CD4-positive, alpha-beta T cell treated with Interleukin-2 at 100 ng/mL for 4 hours (primary cell): ENCODE measurements around the gene CELF5.

Experiments used
- DNase-seq: peaks from one replicate; pipeline ENCODE4 v3.0.0-alpha.2; 2020; ENCODE audit warnings: low spot score

The CELF5 gene

DNA sequence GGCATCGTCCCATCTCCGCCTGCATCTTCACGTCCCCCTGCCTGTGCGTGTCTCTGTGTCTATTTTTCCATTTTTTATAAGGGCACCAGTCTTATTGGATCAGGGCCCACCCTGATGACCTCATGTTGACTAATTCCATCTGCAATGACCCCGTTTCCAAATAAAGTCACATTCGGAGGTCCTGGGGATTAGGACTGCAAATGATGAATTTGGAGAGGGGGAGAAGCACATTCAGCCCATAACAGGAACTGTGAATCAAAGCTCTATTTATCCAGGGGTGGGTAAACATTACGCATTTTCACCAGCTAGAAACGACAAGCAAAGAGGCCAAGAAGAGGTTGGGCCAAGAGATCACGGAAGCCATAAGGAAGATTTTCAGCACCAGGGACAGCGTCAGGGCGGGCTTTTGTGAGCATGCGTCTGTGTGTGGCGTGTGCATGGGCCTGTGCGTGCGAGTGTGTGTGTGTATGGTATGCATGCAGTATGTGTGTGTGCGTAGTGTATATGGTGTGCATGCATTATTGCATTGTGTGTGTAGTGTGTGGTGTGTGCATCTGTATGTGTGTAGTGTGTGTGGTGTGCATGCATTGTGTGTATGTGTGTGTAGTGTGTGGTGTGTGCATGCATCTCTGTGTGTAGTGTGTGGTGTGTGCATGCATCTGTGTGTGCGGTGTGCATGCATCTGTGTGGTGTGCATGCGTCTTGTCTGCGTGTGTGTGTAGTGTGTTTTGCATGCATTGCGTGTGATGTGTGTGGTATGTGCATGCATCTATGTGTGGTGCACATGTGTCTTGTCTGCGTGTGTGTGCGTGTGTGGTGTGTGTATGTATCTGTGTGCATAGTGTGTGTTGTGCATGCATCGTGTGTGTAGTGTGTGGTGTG is 19.6 kb downstream of the CELF5 start:
- DNase-seq = peak; percentile 34

DNA sequence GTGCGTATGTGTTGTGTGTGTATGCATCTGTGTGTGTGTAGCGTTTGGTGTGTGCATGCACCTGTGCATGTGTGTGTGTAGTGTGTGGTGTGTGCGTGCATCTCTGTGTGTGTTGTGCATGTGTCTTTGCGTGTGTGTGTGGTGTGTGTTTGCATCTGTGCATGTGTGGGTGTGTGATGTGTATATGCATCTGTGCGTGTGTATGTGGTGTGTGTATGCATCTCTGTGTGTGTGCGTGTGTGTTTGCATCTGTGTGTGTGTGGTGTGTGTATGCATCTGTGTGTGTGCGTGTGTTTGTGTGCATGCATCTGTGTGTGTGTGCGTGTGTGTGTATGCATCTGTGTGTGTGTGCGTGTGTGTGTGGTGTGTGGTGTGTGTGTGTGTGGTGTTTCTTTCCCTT is 20.6 kb downstream of the CELF5 start:
- no peak for DNase-seq

DNA sequence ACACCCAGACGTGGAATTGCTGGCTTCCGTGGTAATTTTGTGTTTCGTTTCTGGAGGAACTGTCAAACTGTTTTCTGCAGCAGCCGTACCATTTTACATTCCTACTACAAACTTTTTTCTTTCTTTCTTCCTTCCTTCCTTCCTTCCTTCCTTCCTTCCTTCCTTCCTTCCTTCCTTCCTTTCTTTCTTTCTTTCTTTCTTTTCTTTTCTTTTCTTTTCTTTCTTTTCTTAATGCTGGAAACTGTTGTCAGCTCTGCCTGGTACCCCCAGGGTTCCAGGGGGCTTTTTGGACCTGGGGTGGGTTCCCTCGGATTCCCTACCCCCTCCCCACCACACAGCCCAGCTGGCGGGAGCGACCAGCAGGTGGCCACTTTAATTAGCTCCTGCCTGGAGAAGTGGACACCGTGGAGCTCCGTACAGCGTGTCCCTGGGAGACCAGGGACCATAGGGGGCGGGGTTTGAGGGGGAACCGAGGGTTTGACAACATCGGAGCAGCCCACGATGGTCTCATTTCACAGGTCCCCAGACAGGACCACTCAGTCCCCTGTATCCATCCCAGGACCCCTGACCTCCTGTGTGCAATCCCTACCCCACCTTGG is 24.4 kb downstream of the CELF5 start:
- DNase-seq = no peak

DNA sequence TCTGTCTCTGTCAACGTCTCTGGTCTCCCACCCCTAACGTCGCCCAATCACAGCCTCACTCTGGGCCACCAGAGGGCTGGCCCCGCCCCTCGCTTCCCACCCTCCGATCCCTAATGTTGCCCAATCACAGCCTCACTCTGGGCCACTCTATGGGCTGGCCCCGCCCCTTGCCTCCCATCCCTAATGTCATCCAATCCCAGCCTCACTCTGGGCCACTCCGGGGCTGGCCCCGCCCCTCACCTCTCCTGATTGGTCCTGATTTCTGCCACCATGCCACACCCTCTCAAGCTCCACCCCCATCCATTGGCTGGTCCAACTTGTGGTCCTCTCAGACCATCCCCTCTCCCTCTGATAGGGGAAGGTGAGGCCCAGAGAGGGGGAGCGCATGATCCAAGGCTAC is 24.9 kb downstream of the CELF5 start:
- no peak for DNase-seq

DNA sequence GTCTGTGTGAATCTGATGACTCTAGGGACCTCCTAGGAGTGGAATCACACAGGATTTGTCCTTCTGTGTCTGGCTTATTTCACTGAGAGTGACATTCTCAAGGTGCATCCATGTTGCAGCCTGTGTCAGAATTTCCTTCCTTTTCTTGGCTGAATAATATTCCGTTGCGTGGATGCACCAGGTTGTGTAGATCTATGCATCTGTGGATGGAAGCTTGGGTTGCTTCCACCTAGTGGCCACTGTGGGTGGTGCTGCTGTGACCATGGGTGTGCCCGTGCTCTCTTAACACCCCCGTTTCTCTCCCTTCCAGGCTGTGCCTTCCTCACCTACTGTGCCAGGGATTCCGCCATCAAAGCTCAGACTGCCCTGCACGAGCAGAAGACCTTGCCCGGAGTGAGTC is 26.2 kb downstream of the CELF5 start:
- peak; percentile 27 for DNase-seq

DNA sequence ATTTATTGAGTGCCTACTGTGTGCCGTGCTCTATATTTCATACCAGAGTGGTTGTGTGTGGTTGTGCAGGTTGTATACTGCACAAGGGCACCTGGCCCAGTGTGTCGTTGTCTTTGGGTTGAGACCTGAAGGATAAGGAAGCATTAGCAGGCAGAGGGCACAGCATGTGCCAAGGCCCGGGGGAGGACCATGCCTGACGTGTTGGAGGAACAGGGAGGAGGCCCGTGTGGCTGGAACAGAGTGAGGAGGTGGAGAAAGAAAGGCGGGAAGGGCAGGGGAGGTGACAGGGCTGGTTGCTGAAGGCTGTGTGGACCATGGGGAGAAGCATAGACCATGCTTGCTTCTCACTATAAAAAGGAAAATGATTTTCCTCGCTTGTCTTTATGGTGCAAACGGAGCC is 26.8 kb downstream of the CELF5 start:
- no peak for DNase-seq

DNA sequence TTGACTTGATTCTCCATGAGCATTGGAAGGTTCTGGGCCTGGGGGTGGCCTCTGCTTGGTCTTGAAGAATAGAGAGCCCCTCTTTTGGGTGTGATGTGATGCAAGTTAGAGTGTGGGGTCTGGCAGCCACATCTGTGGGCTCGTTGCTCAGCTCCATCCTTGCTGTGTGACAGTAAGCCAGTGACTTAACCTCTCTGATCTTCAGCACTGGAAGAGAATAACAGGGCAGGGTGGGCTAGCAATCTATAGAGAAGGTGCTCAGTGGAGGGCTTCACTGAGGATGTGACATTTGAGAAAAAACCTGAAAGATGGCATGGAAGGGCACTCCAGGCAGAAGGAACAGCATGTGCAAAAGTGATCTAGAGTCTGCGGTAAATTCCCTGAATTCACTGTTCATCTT is 28.2 kb downstream of the CELF5 start:
- no peak for DNase-seq

DNA sequence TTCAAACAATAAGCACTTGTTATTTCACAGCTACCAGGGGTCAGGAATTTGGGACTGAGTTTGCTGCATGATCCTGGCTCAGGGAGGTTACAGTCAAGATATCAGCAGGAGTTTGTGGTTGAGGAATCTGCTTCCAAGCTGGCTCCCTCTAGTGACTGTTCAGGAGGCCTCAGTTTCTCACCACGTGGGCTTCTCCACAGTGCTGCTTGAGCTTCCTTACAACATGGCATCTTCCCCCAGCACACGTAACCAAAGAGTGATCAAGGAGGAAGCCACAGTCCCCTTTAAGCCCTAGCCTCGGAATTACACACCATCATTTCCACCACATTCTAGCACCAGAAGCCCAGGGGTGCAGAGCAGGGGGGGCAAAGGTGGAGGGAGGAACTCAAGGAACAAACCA is 28.8 kb downstream of the CELF5 start:
- no peak for DNase-seq

DNA sequence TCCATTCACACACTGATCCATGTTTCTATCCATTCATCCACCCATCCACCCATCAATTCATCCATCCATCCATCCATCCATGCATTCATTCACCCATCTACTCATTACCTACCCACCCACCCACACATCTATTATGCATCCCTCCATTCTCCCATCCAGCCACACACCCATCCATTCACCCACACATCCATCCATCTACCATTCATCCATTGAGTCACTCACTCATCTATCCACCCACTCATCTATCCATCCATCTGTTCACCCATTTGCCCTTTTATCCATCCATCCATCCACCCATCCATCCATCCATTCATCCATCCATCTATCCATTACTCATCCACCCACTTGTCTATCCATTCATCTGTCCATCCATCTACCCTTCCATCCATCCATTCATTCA is 30.1 kb downstream of the CELF5 start:
- no peak for DNase-seq

DNA sequence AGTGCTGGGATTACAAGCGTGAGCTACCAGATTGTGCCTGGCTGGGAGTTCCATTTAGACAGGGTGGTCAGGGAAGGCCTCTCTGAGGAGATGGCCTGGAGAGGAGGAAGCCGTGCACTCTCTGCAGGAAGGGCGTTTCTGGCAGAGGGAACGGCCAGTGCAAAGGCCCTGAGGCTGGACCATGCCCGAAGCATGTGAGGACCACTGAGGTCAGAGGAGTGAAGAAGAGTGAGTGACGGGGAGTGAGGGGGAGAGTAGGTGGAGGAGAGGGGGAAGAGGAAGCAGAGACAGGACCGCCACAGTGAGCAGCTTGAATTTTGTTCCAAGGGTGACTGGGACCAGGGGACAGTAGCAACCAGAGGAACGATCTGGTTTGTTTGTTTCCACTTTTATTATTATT is 32.6 kb downstream of the CELF5 start:
- no peak for DNase-seq

DNA sequence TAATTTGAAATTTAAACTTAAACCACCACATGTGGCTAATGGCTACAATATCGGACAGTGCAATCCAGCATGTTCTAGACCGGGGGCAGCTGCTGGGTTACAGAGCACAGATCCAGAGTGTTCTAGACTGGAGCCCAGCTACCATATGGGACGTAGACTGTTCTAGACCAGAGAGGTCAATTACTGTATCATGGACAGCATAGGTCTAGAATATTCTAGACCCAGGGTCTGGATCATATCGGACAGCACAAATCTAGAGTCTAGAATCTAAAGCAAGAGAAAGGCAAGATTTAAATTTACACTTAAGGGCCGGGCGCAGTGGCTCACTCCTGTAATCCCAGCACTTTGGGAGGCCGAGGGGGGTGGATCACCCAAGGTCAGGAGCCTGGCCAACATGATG is 37.9 kb downstream of the CELF5 start:
- no peak for DNase-seq

DNA sequence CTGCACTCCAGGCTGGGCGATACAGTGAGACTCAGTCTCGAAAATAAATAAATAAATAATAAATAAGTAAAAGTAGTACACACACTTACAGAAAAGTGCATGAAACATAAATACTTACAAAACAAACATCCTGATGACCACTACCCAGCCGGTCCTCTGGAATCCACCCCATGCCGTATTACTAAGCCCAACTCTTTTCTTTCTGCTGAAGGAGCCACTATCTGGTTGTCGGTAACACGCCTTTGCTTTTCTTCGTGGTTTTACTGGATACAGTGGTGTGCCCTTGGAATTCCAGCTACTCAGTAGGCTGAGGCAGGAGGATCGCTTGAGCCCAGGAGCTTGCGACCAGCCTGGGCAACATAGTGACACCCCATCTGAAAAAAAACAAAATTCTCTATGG is 39.4 kb downstream of the CELF5 start:
- DNase-seq = no peak

DNA sequence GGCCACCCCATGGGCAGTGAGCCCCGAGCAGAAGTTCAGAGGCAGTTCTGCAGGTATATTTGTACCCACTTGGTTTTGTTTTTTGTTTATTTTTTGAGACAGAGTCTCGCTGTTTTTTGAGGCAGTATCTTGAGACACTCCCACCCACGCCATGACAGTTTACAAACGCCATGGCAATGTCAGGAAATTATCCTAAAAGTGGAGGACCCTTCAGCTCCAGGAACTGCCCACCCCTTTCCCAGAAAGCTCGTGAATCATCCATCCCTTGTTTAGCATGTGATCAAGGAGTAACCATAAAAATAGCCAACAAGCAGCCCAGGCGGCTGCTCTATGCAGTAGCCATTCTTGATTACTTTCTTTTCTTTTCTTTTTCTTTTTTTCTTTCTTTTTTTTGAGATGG is 41.0 kb downstream of the CELF5 start:
- no peak for DNase-seq

DNA sequence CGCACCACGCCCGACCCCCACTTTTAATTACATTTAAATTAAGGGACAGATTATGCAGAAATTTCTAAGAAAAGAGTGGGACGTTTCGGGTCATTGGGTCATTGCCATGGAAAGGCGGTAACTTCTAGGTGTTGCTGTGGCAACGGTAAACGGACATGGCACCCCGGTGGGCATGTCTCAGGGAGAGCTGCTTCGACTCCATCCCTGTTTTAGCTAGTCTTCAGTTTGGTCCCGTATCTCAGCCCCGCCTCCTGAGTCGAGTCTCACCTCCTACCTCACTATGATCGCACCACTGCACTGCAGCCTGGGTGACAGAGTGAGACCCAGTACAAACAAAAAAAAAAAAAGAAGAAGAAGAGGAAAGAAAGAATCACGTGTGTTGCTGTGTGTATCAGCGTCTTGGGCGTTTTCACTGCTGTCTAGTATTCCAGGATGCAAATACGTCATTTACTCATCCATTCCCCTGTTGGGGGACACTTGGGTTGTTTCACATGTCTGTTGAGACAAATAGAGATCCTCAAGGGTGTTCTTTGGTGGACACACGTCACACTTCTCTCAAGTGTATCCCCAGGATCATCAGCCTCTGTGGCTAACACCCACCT is 41.7 kb downstream of the CELF5 start:
- DNase-seq = no peak

DNA sequence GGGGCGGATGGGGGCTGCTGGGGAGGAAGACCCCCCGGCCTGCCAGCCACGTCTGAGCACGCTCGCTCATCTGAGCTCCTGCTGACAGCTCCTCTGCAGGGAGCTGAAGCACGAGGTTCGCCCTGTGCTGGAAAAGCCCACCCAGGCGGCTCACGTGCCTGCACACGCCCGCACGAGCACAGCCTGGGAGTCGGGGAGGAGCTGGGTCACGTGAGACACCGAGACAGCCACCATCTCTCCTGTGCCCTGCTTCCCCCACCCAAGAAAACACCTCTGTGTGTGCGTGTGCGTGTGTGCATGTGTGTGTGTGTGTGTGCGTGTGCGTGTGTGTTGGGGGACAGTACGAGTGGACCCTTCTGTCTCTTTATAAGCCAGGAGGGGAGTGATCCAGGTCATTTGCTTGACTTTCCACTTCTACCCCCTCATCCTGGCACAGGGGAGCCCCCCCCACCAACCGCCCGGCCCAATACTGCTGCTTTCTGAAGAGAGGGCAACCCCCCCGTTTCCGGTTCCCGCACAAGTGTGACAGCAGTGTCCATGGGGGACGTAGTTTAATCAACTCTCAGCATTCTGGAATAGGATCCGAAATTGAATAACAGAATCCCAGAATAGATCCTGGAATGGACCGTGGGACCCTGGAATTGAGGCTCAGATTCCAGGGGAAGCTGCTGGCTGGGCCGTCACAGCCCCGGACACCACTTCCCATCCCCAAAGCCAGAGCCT is 42.5 kb downstream of the CELF5 start:
- no peak for DNase-seq

DNA sequence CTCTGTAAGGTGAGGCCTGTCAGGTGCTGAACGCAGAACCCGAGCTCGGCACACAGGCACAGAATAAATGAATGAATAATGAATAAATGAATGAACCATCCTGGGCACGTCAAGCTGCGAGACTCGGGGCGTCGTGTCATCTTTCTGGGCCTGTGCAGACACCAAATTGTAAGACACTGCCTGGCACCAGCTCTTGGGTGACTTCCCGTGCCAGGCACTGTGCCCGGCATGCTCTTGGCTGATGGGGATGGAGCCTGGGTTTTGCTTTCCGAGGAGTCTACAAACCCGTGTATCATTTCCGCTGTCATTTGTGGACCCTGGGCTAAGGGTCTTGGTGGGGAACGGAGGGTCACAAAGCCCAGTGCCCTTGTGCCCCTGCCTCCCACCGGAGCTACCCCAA is 43.9 kb downstream of the CELF5 start:
- no peak for DNase-seq

DNA sequence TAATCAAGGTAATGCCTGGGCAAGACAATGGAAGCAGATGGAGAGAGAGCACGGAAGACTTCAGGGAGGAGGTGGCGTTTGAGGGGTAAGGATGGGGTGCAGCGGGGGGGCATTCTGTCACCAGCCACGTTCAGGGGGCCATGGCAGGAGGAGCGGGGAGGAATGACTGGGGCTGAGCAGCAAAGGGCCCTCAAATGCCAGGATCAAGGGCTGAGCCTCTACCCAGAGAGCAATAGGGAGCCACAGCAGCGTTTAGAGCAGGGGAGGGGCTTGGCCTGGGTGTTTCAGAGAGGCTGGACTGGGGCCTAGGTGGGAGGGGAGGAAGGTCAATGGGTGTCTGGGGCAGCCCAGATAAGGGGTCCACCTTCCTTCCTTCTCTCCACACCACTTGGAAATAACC is 44.3 kb downstream of the CELF5 start:
- no peak for DNase-seq

DNA sequence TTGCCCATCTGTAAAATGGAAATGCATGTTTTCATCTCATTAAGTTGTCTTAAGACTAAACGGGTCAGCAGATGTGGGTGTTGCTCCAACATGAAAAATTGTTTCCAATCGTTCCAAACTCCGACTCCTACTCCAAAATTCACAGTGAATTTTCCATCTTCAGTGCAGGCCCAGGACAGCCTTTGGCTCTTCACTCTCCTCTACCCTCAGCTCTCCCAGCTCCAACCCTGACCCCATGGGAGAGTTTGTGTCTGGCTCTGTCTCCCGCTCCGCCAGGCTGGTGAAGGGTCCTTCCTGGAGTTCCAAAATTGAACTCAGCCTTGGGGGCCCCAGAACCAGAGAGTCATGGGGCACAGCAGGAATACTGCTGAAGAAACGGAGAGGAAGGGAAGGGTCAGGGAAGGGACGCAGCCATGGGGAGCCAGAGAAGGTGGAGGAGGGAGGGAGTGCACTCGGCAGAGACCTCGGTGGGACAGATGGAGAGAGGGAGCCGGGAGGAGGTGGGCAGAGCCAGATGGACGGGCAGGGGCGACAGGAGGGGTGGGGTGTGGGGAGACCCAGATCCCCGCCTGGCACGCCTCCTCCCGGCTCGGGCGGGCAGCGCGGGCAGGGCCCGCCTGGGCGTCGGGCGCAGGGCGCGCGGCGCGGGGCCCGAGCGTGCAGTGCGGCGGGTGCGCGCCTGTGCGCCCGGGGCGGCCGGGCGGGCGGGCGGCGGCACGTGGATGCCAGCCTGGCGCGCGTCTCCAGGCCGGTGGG is 45.6 kb downstream of the CELF5 start:
- no peak for DNase-seq

DNA sequence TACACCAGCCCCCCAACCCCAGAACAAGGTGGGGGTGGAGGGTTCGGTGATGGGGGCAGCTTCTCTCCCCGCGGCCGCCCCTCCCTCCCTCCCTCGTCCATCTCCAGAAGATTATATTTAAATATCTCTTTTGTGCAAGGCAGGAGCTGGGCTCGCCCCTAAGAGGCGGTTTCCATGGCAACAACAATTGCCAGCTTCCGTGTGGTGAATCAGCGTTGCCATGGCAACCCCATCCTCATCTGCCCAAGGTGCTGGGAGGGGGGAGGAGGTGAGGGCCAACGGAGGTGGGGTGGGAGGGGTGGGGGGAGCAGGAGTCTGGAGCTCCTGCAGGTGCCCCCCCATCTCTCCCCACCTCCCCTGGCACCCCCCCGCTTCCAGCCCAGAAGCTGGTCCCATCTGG is 46.4 kb downstream of the CELF5 start:
- peak; percentile 53 for DNase-seq

DNA sequence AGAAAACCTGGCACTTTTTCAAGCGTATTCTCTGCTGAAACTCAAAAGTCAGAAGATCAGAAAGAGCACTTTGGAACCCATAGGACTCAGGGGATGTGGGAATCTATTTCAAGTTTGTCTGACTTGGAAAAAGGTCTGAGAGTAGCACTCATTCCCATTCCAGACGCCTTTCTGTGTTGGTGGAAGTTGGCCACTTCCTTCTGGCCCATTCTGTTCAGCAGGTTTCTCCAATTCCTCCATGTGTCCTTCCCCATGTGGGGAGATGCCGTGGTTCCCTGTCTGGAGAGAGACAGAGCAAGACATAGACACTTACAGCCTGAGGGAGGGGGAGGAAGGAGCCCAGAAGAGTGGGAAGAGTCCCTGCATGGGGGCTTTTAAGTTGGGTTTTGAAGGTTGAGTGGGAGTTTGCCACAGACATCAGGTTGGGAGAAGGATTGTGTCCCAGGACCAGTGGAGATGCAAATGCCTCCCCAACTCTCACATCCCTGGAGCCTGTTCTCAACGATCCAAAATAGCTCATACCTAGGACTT is 48.0 kb downstream of the CELF5 start:
- DNase-seq = no peak

DNA sequence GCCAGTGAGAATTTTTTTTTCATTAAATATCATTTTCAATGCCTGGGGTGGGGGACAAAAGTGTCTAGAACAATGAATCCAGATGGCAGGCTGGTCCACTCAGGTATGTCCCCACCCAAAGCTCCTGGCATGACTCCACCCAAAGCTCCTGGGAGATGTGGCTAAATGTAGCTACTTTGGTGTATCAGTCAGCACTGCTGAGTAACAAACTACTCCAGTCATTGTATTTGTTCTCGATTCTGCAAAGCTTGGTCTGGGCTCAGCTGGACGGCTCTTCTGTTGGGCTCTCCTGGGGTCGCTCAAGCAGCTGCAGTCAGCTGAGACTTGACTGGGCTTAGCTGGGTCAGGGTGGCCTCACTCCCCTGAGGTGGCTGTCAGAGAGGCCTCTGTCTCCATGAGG is 48.5 kb downstream of the CELF5 start:
- DNase-seq = no peak
